ENCODE measurements around the gene ZNF804A.

The ZNF804A gene

GRCh38 chr2:184598316-184599053 is at the start of gene ZNF804A:
Gene ZNF804A (plus strand): TSS chr2:184598529. CDS start chr2:184598960, 431 bp downstream.
- DNase-seq (ENCODE audit: low spot score) = peak; percentile 35

GRCh38 chr2:184549153-184549552 is 49.2 kb upstream of the ZNF804A start:
- no peak for DNase-seq (ENCODE audit: low spot score)

- no peak for DNase-seq (ENCODE audit: low spot score)
These were observed 46.7 kb upstream of the ZNF804A start for GRCh38 chr2:184551626-184552025.

- DNase-seq (ENCODE audit: low spot score) = no peak
These were observed 43.6 kb upstream of the ZNF804A start for GRCh38 chr2:184554736-184555135.

GRCh38 chr2:184555352-184555751 is 43.0 kb upstream of the ZNF804A start:
- no peak for DNase-seq (ENCODE audit: low spot score)

- DNase-seq (ENCODE audit: low spot score) = no peak
These were observed 41.7 kb upstream of the ZNF804A start for GRCh38 chr2:184556639-184557038.

- DNase-seq (ENCODE audit: low spot score) = no peak
These were observed 39.4 kb upstream of the ZNF804A start for GRCh38 chr2:184558713-184559464.

- DNase-seq (ENCODE audit: low spot score) = no peak
These were observed 37.7 kb upstream of the ZNF804A start for GRCh38 chr2:184560603-184561002.

GRCh38 chr2:184562532-184562931 is 35.8 kb upstream of the ZNF804A start:
- no peak for DNase-seq (ENCODE audit: low spot score)

- DNase-seq (ENCODE audit: low spot score) = no peak
These were observed 34.2 kb upstream of the ZNF804A start for GRCh38 chr2:184564092-184564491.

GRCh38 chr2:184566716-184567115 is 31.6 kb upstream of the ZNF804A start:
- no peak for DNase-seq (ENCODE audit: low spot score)

- no peak for DNase-seq (ENCODE audit: low spot score)
These were observed 21.3 kb upstream of the ZNF804A start for GRCh38 chr2:184577056-184577455.

GRCh38 chr2:184577743-184578142 is 20.6 kb upstream of the ZNF804A start:
- no peak for DNase-seq (ENCODE audit: low spot score)

- DNase-seq (ENCODE audit: low spot score) = no peak
These were observed 19.1 kb upstream of the ZNF804A start for GRCh38 chr2:184579226-184579625.

- DNase-seq (ENCODE audit: low spot score) = no peak
These were observed 16.9 kb upstream of the ZNF804A start for GRCh38 chr2:184581391-184581790.

GRCh38 chr2:184589261-184589660 is 9.1 kb upstream of the ZNF804A start:
- DNase-seq (ENCODE audit: low spot score) = no peak

- DNase-seq (ENCODE audit: low spot score) = peak; percentile 9
These were observed 1.4 kb upstream of the ZNF804A start for GRCh38 chr2:184596819-184597411.

GRCh38 chr2:184597571-184597991 is 748 bp upstream of the ZNF804A start:
- peak; percentile 62 for DNase-seq (ENCODE audit: low spot score)

GRCh38 chr2:184598002-184598315 is 370 bp upstream of the ZNF804A start:
- DNase-seq (ENCODE audit: low spot score) = no peak

- DNase-seq (ENCODE audit: low spot score) = peak; percentile 11
These were observed 934 bp downstream of the ZNF804A start for GRCh38 chr2:184599054-184599871.

GRCh38 chr2:184599872-184600222 is 1.5 kb downstream of the ZNF804A start:
- DNase-seq (ENCODE audit: low spot score) = no peak

- DNase-seq (ENCODE audit: low spot score) = no peak
These were observed 4.4 kb downstream of the ZNF804A start for GRCh38 chr2:184602734-184603133.

Measured in putamen (tissue), 1 donor.